KMS-11 (cell line): ENCODE measurements around the gene PHACTR3.

Source experiments
- H2AFZ ChIP-seq: fragments of 200-600 bp; sonication (generic); 2 replicates; pipeline ENCODE4 v1.6.1; 2016; ENCODE audit warnings: antibody characterized with exemption, mixed run types, low read depth
- H3K27ac ChIP-seq: fragments of 200-600 bp; sonication (generic); 2 replicates; pipeline ENCODE4 v1.6.1; 2016; ENCODE audit warnings: mild to moderate bottlenecking, mixed run types
- H3K27me3 ChIP-seq: fragments of 200-600 bp; sonication (generic); 2 replicates; pipeline ENCODE4 v1.6.1; 2017; ENCODE audit warnings: mild to moderate bottlenecking, low read depth, mixed run types, moderate library complexity; ENCODE audit not compliant: insufficient read depth
- H3K36me3 ChIP-seq: fragments of 200-600 bp; sonication (generic); 2 replicates; pipeline ENCODE4 v1.6.1; 2017; ENCODE audit warnings: mild to moderate bottlenecking, mixed run types; ENCODE audit not compliant: insufficient read depth
- H3K4me1 ChIP-seq: fragments of 200-600 bp; sonication (generic); 2 replicates; pipeline ENCODE4 v1.6.1; 2016; ENCODE audit warnings: mild to moderate bottlenecking, low read depth, mixed run types; ENCODE audit not compliant: poor library complexity, severe bottlenecking
- H3K4me2 ChIP-seq: fragments of 200-600 bp; sonication (generic); 2 replicates; pipeline ENCODE4 v1.7.0; 2016; ENCODE audit warnings: mild to moderate bottlenecking, mixed run types
- H3K4me3 ChIP-seq: fragments of 200-600 bp; sonication (generic); IDR thresholded peaks from 2 replicates; pipeline ENCODE4 v1.6.1; 2017; ENCODE audit warnings: low read depth, low read length, mixed read lengths; ENCODE audit not compliant: insufficient read depth
- H3K79me2 ChIP-seq: fragments of 200-600 bp; sonication (generic); 2 replicates; pipeline ENCODE4 v1.6.1; 2016; ENCODE audit warnings: low read depth, mixed run types; ENCODE audit not compliant: insufficient read depth
- H3K9ac ChIP-seq: fragments of 200-600 bp; sonication (generic); 2 replicates; pipeline ENCODE4 v1.6.1; 2016; ENCODE audit warnings: mild to moderate bottlenecking, mixed run types
- H4K20me1 ChIP-seq: fragments of 200-600 bp; sonication (generic); 2 replicates; pipeline ENCODE4 v1.6.1; 2016; ENCODE audit warnings: mild to moderate bottlenecking, mixed run types; ENCODE audit not compliant: insufficient read depth
- CTCF ChIP-seq: fragments of 200-600 bp; sonication (generic); conservative IDR thresholded peaks from 2 replicates; pipeline ENCODE4 v1.6.1; 2017; ENCODE audit warnings: low read depth, mild to moderate bottlenecking, antibody characterized with exemption, low read length, moderate library complexity, mixed read lengths

The PHACTR3 gene

GRCh38 chr20:59686404-59687346 lies 82.3 kb downstream of the PHACTR3 start:
- Histone ChIP-seq H3K36me3 (no peaks in the 10 kb centered on the region), H3K27me3 (no peaks in the 10 kb centered on the region; the same call in 1 of the 2 replicates), H4K20me1 (no peaks in the 10 kb centered on the region)

GRCh38 chr20:59688356-59688755 lies 84.0 kb downstream of the PHACTR3 start:
- H4K20me1 ChIP-seq, result no peaks in the 10 kb centered on the region
- no peaks in the 10 kb centered on the region; the same call in 1 of the 2 replicates for H3K27me3 ChIP-seq
- no peak overlapping the region for H3K27ac ChIP-seq
- no peak overlapping the region for H3K4me3 ChIP-seq
- no peak overlapping the region for H3K9ac ChIP-seq
- no peak for TF ChIP-seq CTCF
- no peaks in the 10 kb centered on the region for H3K79me2 ChIP-seq
- no peak overlapping the region for H3K4me2 ChIP-seq
- H3K36me3 ChIP-seq, result no peaks in the 10 kb centered on the region
- H3K4me1 ChIP-seq, result no peaks in the 10 kb centered on the region
- H2AFZ ChIP-seq, result no peak overlapping the region

More at GRCh38 chr20:59686404-59687346, 82.3 kb downstream of the PHACTR3 start:
- H3K4me2 ChIP-seq, result no peak overlapping the region
- no peak overlapping the region for H2AFZ ChIP-seq
- no peak overlapping the region for H3K27ac ChIP-seq
- H3K9ac ChIP-seq, result no peak overlapping the region
- TF ChIP-seq CTCF, result no peak
- H3K4me3 ChIP-seq, result no peak overlapping the region
- H3K4me1 ChIP-seq, result no peaks in the 10 kb centered on the region
- no peaks in the 10 kb centered on the region for H3K79me2 ChIP-seq

GRCh38 chr20:59688999-59689398 lies 84.7 kb downstream of the PHACTR3 start:
- no peak overlapping the region for H3K4me3 ChIP-seq
- H3K27me3 ChIP-seq, result no peaks in the 10 kb centered on the region; the same call in 1 of the 2 replicates
- H3K36me3 ChIP-seq, result no peaks in the 10 kb centered on the region
- no peaks in the 10 kb centered on the region for H3K4me1 ChIP-seq
- no peaks in the 10 kb centered on the region for H3K79me2 ChIP-seq
- H2AFZ ChIP-seq, result no peak overlapping the region
- TF ChIP-seq CTCF, result no peak
- H3K27ac ChIP-seq, result no peak overlapping the region
- no peak overlapping the region for H3K9ac ChIP-seq
- H3K4me2 ChIP-seq, result no peak overlapping the region
- H4K20me1 ChIP-seq, result no peaks in the 10 kb centered on the region

- Histone ChIP-seq H3K4me1 (no peaks in the 10 kb centered on the region), H3K27ac (no peak overlapping the region), H3K36me3 (no peaks in the 10 kb centered on the region), H4K20me1 (no peaks in the 10 kb centered on the region), H3K4me3 (no peak overlapping the region), H2AFZ (no peak overlapping the region), H3K79me2 (no peaks in the 10 kb centered on the region), H3K27me3 (no peaks in the 10 kb centered on the region; the same call in 1 of the 2 replicates), H3K4me2 (no peak overlapping the region), H3K9ac (no peak overlapping the region)
- TF ChIP-seq CTCF, result no peak
Measured at GRCh38 chr20:59690101-59690500, 85.8 kb downstream of the PHACTR3 start.
